Stimulated activated CD8-positive, alpha-beta memory T cell treated with anti-CD3 and anti-CD28 coated beads, Interleukin-12 subunit alpha, Interleukin-12 subunit beta, amount 100 ng/mL, for 4 hours (primary cell): ENCODE data around the gene NECAB2.

ENCODE experiments used
- DNase-seq: peaks from one replicate; pipeline ENCODE4 v3.0.0-alpha.2; 2020; ENCODE audit warnings: low read depth

NECAB2 gene

DNA sequence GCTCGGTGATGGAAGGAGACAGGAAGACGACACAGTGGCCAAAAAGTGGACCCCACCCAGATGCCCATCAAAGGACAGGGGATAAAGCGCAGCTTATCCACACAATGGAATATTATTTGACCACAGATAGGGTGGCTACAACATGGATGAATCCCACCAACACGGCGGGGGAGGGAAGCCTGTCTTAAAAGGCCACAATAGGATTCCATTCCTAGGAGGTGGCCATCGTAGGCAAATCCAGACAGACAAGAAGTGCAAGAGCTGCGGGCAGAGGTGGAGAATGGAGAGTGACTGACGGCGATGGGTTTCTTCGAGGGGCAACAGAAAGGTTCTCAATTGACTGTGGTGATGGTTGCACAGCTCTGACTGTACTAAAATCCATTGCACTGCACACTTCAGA is 58.6 kb downstream of the NECAB2 start:
- no peak for DNase-seq

DNA sequence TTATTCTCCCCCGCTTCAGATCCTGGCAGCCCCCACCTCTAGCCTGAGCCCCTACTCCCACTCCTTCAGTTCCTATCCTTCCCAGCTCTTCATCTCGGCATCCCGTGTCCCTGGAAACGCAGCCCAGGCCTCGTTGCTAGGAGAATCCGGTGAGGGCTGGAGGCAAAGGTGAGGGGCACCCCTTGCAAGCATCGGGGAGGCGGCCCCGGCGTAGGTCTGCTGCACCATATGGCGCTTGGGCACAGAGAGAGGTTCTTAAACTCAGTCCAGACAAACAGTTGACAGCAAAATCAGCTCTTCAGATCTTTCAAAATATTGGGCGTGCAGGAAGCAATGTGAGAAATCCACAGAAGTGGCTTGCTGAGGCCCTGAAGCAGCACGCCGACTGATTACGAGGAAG is 59.6 kb downstream of the NECAB2 start:
- DNase-seq, result no peak

DNA sequence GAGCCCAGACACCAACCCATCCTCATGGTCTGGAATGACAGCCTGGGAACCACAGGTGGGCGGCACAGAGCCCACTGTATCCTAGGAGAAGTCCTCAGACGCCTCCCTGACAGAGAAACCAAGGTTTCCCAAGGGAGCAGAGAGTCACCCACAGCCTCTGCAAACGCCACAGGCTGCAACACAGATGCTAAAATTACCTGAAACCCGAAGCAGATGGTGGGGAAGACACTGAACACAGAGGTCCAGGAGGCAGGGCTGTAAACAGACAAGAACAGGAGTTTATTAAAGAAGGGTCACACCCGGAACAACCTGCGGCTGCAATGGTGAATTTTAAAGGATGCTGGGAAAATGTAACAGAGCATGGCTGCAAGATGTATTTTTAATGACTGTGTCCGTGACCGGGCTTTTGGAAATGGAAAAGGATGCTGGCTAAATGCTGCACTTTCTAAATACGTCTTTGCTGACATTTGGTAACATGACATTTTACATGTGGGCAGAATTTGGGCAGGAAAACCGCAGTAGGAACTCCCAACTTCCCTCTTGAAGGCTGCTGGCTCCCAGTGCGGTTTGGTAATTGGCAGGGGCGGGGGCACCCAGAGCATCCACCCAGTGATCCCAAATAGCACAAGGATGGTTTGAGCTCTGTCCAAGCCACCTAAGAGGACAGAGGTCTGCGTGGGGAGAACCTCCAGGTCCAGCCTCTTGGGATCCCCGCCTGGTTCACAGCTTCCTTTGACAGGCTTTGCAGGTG is 61.4 kb downstream of the NECAB2 start:
- no peak for DNase-seq

DNA sequence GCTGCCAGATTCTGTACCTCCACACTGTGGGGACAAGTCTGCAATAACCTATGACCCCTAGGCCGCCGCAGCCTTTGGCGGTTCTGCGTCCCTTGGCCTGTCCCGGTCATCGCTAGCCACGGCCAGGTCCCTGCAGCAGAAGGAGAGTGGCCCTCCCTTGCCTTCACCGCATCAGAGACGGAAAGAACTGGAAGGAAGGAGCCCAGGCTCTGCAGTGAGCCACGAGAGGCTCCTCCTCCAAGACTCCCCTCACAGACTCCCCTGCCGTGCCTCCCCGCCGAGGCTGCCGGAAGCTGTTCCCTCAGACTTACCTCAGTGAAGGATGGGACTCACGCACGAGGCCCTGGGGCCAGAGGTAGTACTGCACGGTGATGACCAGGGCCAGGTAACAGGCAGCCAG is 63.5 kb downstream of the NECAB2 start:
- no peak for DNase-seq

DNA sequence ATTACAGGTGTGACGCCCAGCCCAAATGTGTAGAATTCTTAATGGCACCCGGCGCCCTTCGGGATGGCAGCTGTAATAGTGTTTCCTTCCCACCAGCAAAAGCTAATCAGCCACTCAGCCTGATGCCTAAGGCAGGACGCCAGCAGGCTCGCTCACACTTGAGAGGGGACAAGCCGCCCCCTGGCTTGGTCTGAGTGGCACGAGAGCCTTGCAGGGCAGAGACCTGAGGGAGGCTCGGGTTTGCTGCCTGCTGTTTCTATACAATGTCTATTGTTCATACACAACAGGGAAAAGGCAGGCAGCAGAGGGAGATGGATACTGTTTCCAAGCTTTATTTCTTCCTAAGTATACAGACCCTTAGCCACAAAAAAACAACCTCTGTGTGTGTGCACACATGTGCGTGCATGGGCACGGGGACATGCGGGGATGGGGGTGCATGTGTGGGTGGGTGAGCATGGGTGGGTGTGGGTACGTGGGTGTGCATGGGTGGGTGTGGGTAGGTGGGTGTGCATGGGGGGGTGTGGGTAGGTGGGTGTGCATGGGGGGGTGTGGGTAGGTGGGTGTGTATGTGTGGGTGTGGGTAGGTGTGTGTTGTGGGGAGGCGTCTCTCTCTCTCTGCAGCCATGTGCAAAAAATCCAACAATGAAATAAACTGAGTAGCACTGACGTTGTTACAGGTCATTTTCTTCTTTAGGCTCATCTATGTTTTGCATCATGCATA is 64.6 kb downstream of the NECAB2 start:
- no peak for DNase-seq

DNA sequence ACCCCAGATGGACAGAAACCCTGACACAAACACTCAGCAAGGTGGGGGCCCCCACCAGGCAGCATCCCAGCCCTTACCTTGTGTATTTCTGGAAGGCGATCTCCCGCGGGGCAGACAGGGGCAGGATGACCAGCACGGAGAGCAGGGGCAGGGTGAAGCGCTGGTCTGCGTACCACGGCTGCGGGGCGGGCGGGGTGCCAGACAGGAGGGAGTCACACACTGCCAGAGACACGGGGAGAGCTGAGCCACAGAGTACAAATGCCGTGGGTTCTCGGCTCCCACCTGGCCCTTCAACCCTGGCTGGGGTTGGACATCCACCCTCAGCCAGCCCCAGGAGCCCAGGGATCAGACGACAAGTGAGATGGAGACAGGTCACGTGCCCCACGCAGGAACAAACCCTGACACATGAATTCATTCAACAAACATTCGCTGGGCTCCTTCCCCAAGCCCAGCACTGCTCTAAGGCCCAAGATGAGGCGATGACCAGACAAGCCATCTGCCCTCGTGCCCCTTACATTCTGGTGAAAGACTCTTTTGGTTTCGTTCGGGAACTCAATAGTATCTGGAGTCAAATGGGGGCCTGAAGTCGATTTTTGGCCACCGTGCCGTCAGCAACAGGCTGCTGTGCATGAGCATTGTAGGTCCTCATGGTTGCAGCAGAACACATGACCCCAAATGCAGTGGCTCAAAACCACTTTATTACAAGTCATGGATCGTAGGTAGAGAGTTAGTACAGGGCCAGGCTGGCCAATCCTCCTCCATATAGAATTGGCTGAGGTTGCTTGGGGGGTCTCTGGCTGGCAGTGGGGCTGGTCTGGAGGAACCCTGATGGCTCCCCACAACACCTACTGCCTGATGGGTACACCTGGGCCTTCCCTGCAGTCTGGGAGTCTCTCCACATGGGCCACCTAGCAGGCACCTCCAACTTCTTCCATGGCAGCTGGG is 65.5 kb downstream of the NECAB2 start:
- DNase-seq, result no peak

DNA sequence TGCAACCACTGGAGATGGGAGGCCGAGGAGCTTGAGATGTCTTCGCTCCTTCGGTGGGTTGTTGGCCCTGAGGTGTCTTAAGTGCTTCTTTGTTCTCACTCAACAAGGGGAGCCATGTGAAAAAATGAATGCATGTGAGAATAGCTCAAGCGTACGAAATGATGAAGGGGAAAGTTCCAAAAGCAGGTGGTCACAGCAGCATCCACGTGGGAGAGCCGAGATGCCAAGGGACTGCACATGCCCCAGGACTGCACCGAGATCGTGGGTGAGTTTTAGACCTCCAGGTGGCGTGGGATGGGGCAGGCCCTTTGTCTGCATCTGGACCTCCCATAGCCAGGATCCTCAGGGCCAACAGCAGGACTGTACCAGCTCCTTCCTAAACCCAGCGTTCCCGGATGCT is 66.5 kb downstream of the NECAB2 start:
- DNase-seq, result no peak

DNA sequence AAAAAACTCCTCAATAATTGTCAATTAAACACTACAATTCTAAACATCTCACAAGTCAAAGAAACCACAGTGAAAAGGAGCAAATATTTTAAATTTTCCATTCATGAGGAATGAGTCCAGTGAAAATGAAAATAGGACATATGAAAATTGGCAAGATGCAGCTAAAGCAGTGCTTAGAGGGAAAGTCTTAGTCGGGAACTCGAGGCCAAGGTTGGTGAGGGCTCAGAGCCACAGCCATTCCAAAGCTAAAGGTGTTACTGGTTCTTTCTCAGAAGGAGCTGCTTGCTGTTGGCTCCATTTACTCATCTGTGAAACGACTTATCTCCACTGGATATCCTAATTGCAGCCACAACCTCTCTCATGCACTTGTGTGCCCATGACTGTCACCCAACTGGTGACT is 68.1 kb downstream of the NECAB2 start:
- no peak for DNase-seq

DNA sequence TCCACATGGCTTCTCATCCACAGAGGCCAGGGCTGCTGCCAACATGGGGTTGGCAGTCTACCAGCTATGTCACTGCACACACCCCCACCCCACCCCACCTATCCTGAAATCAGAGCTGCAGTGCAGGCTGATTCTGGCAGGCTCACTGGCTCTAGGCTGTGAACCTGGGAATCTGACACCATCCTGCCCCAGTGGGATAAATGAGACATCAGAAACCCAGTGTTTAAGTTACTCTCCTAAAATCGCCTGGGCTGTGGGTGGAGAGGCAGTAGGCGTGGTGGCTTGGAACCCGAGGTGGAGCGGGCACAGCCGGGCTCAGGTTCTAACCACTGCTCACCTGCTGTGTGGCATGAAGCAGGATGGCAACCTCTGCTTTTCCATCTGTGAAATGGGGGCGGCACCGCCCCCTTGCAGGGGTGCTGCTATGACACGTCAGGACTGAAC is 69.0 kb downstream of the NECAB2 start:
- no peak for DNase-seq

DNA sequence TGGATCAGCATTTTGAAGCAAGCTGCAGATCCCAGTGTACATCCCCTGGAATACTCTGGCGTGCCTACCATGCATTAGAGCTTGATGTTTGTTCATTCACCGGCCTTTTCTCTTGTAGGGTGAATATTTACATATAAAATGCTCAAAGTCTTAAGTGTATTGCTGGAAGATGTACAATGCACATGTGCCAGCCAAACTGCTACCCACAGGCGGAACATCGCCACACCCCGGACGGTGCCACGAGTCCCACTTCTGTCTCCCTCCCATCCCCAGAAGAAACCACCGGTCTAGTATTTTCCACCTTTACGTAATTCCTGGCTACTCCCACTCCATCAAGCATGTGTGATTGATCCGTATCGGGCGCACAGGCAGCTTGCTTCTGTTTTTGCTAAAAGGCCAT is 70.4 kb downstream of the NECAB2 start:
- DNase-seq, result no peak

DNA sequence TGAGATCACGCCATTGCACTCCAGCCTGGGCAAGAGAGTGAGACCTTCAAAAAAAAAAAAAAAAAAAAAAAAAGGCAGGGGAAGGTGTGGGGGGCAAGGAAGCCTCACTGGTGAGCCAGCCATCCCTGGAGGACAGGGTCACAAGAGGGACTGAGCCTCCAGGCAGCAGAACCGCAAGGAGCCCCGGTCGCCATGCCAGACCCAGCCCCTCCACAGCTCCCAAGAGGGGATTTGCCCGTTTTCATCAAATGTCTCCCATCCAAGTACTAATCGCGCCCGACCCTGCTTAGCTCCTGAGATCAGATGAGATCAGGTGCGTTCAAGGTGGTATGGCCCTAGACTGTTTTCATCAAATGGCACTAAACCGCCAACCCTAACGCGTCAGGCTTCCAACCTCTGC is 71.7 kb downstream of the NECAB2 start:
- no peak for DNase-seq

DNA sequence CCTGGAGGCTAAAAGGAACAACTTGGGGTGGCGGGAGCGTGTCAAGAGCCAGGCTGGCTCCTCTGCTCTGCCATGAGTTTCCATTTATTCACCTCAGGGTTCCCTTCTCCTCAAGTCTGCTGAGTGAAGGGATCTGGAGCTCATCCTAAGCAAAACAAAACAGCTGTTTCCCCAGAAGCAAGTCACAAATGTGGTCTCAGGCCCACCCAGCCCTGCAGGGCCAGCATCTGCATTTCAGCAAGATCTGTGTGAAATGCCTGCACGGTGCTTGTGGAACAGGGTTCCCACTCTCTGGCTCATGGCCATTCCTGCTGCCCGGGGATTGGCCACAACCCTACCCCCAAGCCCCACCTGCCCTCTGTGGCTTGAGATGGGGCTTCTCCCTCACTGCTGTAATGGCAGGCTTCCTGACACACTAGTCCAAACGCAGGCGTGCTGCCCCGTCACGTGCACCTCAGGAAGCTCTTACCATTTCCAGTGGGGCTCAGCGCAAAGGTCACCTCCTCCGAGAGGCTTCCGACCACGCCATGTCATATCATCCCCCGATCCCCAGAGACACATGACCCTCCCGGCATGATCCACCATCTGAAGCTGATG is 72.3 kb downstream of the NECAB2 start:
- no peak for DNase-seq

DNA sequence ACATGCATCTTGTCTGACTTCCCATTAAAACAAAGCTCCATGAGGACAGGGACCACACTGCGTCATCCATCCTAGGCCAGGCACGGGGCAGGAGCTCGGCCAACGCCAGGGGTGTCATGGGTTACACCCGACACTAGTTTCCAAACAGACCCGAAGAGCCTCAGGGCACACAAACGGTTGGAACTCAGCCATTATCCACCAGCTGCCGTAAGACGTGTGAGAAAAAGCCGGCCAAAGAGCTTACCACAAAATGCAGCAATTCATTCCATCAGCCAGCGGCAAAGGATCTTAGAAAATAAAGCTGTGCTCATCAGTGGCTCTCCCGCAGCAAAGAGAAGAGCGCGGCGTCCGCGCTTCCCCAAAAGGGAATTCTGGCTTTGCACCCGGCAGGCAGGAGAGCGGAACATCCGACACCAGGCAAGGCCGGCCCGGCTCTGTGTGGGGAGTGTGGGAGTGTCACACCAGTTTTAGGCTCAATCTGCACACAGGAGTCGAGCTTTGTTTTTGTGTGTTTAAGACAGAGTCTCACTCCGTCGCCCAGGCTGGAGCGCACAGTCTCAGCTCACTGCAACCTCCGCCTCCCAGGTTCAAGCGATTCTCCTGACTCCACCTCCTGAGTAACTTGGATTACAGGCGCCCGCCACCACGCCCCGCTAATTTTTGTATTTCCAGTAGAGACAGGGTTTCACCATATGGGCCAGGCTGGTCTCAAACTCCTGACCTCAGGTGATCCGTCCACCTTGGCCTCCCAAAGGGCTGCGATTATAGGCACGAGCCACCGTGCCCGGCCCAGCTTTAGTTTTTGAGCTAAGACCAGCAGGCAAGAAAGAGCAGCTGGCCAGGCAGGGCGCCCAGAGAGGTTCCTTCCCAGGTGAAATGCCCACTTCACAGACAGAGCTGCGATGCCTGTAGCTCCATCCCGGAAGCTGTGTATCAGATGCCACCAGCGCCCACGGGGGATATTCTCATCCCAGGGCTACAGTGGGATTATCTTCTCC is 73.1 kb downstream of the NECAB2 start:
- no peak for DNase-seq

DNA sequence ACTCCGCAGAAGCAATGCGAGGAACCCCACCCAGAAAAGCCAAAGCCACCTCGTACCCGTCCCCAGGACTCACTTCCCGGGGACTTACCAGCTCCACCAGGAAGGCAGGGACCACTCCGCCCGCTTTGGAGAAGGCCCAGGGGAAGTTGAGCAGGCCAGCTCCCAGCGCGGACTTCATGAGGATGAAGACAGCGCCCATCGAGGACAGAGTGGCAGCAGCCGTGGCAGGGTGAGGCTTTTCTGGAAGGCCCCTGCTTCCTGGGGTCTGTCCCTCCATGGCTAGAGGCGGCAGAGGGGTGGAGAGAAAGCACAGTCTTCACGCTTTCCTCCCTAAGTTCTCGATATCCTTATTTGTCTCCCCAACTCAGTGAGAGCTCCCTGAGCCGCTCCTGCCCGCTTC is 73.8 kb downstream of the NECAB2 start:
- no peak for DNase-seq

DNA sequence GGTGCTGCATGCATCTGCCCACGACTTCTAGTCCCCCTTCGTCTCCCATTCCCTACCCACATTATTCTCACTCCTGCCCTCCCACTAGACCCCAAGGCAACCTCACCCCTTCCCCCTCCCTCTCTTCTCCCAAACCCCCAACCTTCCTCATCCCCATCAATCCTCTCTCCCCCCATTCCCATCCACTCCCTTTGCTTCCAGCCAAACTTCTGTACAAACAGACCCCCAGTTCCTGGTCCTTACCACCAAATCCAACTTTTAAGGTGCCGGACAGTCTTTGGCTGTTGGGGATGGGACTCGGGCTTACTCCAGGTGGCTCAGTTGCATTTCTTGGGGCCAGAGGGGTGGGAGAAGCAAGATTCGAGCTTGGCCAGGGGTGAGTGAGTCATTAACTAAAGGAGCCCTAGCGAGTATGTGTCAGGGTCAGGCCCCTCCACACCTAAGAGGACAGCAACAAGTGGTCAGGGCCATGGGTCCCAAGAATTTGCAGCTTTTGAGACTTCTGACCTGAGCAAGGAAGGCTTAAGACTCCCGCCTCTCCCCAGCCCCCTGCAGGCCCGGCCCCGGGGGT is 74.3 kb downstream of the NECAB2 start, which contains the start of gene SLC38A8:
SLC38A8 (minus strand) TSS at position 488 of the 571 bp plus-strand sequence. CDS start 638 bp downstream, outside the sequence.
- no peak for DNase-seq

DNA sequence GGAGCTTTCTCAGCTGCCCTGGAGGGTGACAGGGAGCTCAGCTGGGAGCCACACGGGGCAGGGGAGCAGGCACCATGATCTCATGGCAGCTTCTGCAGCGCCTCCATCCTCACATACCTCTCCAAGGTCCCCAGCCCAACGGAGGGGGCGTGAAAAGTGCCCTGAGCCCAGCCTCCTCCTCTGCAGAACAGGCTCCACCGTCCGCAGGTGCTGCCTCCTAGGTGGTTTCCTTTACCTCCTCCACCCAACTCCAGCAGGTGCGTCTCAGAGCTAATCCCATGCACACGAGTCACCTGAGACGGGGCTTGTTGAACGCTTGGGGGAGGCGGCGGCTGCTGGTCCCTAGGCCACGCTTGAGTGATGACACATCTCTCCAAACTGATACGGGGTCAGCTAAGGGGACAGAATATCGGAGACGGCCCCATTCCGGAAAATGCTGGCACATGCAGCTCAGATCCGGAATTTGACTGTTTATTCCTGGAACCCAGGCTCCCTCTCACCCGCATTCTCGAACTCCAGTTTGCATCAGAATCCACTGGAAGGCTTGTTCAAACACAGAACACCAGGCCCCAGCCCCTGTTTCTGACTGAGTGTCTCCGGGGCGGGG is 74.9 kb downstream of the NECAB2 start:
- DNase-seq, result no peak

DNA sequence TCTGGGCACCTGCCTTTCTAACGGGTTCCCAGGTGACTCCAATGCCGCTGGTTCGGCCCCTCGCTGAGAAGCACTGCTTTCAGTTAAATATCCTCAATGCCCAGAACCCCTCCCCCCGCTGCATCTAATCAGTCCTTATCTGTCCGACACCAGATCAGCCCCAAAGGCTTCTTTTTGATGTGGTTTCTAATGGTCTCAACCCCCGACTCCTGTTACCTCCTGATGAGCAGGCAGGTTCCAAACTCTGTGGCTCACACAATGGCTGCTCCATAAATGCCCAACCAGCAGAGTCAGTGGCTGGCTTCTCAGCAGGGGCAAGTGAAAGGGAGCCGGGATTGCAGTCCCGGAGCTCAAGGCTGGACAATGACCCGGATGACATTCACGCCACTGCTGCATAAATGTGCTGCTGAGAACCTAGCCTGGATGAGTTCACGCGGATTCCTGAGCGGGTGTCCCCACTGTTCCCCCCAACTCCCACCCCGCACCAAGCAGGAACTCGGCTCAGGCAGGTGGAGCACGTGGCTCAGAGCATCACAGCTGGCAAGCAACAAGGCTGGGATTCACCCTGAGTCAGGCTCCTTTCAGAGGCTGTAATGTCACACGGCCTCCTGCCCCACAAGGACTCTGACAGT is 75.6 kb downstream of the NECAB2 start:
- no peak for DNase-seq

DNA sequence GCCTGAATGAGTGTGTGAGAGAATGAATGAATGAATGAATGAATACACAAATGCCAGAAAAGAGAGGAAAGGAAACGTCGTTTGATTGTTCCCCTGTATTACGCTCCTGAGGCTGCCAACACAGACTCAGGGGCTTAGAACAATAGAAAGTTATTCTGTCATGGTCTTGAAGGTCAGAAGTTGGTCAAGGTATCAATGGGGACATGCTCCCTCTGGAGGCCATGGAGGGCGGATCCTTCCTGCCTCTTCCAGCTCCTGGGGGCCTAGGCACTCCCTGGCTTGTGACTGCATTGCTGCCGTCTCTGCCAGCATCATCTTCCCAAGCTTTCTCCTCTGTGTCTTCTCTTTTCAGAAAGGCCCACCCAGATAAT is 76.1 kb downstream of the NECAB2 start:
- no peak for DNase-seq

DNA sequence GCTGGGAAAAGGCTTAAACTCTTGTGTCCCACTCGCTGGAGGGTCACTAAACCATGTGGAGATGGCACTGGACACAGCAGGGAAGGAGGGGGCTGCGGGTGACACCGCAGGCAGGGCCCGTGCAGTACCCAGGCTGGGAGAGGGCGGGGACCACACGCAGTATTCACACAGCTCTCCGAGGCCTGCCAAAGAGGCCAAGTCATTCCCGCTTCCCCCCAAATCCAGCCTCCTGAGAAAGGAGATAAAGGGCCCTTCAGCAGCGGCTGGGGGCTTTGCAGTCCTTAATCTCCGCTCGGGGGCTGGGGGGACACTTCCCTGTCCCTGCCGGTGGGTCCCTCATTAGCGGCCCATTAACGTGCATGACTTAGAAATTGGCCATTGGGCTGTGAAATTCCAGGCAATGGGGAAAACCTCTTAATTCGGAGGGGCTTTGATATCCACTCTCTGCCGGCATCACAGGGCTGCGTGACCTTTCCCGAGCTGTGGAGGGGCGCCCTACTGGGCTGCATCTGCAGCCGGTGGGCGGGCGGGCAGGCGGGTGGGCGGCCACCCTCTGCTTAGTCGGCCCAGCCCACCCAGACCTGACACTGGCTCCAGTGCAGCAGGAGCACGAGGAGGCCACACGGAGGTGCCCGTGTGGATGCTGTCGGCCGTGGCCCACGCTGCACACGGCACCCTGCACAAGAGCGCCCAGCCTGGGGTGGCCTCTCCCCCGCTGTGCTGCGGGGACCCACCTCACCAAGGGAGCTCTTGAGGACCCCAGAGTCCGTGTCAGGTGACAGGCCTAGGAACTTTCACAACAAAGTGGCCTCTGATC is 77.2 kb downstream of the NECAB2 start:
- DNase-seq, result no peak
